NCI-H2196 treated with DMSO at 0.1 percent for 48 hours (cell line): ENCODE data around the gene ASB2.

Experiments used
- DNase-seq: peaks from one replicate; lab custom pipeline; 2025; ENCODE audit not compliant: unreplicated experiment; lab: John Stamatoyannopoulos, UW

Gene ASB2

GRCh38 chr14:93929657-93930056 lies 46.7 kb downstream of the ASB2 start:
- DNase-seq, result no peak

GRCh38 chr14:93929048-93929535 lies 47.3 kb downstream of the ASB2 start:
- no peak for DNase-seq

- DNase-seq, result no peak
These were observed 48.0 kb downstream of the ASB2 start for GRCh38 chr14:93928184-93929047.

GRCh38 chr14:93927800-93928145 lies 48.6 kb downstream of the ASB2 start:
- DNase-seq, result no peak

GRCh38 chr14:93926873-93927799 lies 49.2 kb downstream of the ASB2 start, which contains the start of gene FAM181A:
Gene FAM181A (plus strand): TSS chr14:93927344. CDS start chr14:93928286, 942 bp downstream.
- DNase-seq, result no peak

GRCh38 chr14:93926245-93926872 lies 50.0 kb downstream of the ASB2 start:
- no peak for DNase-seq

- DNase-seq, result no peak
These were observed 50.9 kb downstream of the ASB2 start for GRCh38 chr14:93925374-93925895.

- DNase-seq, result no peak
These were observed 51.6 kb downstream of the ASB2 start for GRCh38 chr14:93924592-93925355.

- no peak for DNase-seq
These were observed 52.7 kb downstream of the ASB2 start for GRCh38 chr14:93923626-93924025.

GRCh38 chr14:93921001-93921806 lies 55.2 kb downstream of the ASB2 start:
- no peak for DNase-seq

- DNase-seq, result no peak
These were observed 59.2 kb downstream of the ASB2 start for GRCh38 chr14:93917141-93917540.

GRCh38 chr14:93916498-93916897 lies 59.9 kb downstream of the ASB2 start:
- DNase-seq, result no peak

GRCh38 chr14:93915800-93916199 lies 60.6 kb downstream of the ASB2 start:
- no peak for DNase-seq

- DNase-seq, result no peak
These were observed 61.2 kb downstream of the ASB2 start for GRCh38 chr14:93915070-93915705.

GRCh38 chr14:93914278-93914677 lies 62.1 kb downstream of the ASB2 start:
- DNase-seq, result no peak

- DNase-seq, result no peak
These were observed 63.6 kb downstream of the ASB2 start for GRCh38 chr14:93912782-93913181.

GRCh38 chr14:93911975-93912615 lies 64.3 kb downstream of the ASB2 start:
- no peak for DNase-seq

- no peak for DNase-seq
These were observed 66.8 kb downstream of the ASB2 start for GRCh38 chr14:93909429-93910128.
